PFSK-1 (cell line): Measurements from ENCODE around the gene NSMF.

Source experiments
- POLR2AphosphoS5 ChIP-seq: IDR thresholded peaks from 2 replicates; pipeline ENCODE4 v1.6.1; 2012; ENCODE audit warnings: low read depth, mild to moderate bottlenecking, control low read depth, low read length, moderate library complexity
- TAF1 ChIP-seq: IDR thresholded peaks from 2 replicates; pipeline ENCODE4 v1.6.1; 2012; ENCODE audit warnings: low read length, control low read depth, borderline replicate concordance; ENCODE audit not compliant: insufficient read depth

GRCh38 chr9:137449081-137449844, 9.9 kb downstream of the NSMF start:
- TF ChIP-seq POLR2AphosphoS5: no peak
- TF ChIP-seq TAF1: no peak
